Skeletal muscle cell (primary cell): Measurements from ENCODE around the gene FBP2.
"Not testable (repeated sequence)": the region's sequence is repeated elsewhere in the genome, so short reads cannot be mapped to it uniquely, and the experiment has no call there.

Experiments
- DNase-seq: peaks from one replicate; pipeline ENCODE4 v3.0.0-alpha.2; 2010; ENCODE audit warnings: low read depth
- H3K4me3 ChIP-seq: 2 replicates; pipeline ENCODE4 v1.5.1; 2011; ENCODE audit warnings: low read depth, mild to moderate bottlenecking, control low read depth, low read length, moderate library complexity

Gene FBP2

DNA sequence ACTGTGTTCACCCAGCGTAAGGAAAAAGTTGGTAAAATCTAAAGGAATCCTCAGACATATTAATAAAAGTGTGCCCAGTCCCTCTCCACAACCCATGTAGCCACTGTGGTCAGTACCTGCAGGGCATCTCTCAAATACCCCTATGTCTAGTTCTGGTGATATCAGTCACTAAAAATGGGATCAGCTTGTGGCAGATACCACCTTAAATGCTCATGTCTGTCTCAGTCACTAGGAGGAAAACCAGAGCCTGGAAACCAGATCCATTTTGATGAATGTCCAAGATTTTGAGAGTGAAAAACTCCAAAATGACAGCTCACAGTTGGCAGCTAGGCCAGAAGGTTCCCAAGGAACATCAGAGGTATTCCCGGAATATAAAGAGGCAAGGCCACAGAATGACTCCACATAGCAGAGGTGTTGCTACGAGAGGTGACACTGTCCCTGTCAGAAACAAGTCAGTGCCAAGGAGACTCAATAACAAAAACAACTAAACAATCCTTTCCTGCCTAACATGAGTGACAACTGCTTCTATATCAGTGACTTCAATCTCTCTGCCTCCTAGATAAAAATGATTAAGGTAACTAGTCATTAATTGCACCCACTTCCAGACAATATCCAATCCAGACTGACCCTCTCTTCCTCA is 25.3 kb downstream of the FBP2 start:
- no peak for DNase-seq
- no peak overlapping the region for H3K4me3 ChIP-seq

DNA sequence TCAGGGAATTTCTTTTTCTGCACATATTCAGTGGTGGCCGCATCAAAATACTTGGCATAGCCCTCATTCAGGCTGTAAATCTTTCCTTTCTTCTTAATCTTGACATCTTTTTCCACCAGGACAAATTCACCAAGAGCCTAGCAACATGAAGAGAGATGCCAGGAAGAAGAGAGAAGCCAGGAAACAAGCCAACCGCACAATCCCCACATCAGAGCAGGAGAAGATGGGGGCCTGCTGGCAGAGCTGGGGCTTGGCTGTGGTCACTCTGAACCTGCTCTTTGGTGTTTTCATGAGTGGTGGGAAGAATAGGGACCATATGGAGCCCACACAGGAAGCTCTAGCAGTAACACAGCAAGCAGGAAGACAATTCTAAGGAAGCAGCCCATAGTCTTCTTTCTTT is 26.4 kb downstream of the FBP2 start:
- H3K4me3 ChIP-seq: no peak overlapping the region
- no peak for DNase-seq

DNA sequence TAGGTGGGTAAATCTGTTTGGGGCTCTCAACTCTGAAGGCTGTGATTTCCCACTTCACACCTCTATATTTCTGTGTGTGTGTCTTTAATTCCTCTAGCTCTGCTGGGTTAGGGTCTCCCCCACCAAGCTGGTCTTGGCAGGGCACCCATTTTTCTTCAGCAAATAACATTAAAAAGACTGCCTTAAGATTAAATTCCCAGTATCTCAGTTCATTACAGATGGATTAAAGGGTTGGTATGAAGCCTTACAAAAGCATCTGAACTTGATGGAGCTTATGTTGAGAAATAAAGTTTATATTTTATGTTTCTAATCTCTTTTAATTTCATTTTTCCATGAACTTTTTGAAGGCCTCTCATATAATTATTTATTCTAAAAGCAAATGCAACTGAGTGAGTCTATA is 27.1 kb downstream of the FBP2 start:
- no peak for DNase-seq
- H3K4me3 ChIP-seq: no peak overlapping the region

DNA sequence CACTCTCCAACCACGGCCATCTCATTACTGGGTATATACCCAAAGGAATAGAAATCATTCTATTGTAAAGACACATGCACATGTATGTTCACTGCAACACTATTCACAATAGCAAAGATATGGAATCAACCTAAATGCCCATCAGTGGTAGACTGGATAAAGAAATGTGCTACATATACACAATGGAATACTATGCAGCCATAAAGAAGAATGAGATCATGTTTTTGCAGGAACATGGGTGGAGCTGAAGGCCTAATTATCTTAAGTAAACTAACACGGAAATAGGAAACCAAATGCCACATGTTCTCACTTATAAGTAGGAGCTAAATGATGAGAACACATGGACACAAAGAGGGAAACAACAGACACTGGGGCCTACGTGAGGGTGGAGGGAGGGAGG is 29.3 kb downstream of the FBP2 start:
- DNase-seq, H3K4me3 ChIP-seq: not testable (repeated sequence)

DNA sequence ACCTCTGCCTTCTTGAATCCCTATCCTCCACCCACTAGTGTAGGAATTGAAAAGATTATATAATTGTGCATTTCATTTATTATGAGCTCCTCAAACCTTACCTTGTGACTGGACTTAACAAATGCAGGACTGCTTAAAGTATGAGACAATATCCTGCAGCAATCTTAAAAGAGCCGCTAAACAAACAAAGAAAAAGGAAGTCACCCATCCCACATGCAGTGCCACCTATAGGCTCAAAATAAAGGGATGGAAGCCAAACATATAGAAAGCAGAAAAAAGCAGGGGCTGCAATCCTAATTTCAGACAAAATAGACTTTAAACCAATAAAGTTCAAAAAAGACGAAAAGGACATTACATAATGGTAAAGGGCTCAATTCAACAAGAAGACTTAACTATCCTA is 30.1 kb downstream of the FBP2 start:
- no peak overlapping the region for H3K4me3 ChIP-seq
- no peak for DNase-seq

DNA sequence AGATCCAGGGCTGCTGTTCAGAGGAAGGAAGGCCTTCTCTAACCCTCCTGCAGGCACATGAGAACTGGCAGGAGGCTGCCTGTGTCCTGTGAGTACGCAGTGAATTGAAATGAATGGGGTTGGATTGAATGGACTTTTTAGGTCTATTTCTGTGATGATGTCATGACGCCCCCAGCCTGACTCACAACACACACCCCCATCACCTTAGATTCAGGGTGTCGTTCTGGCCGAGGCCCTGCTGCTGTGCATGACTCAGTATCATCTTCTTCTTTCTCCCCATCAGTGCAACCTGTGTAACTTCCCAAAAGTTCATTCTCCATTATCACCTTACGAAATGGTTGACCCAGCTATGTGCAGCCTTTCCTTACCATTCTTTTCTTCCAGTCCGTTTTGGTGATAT is 33.4 kb downstream of the FBP2 start:
- DNase-seq: no peak
- no peak overlapping the region for H3K4me3 ChIP-seq

DNA sequence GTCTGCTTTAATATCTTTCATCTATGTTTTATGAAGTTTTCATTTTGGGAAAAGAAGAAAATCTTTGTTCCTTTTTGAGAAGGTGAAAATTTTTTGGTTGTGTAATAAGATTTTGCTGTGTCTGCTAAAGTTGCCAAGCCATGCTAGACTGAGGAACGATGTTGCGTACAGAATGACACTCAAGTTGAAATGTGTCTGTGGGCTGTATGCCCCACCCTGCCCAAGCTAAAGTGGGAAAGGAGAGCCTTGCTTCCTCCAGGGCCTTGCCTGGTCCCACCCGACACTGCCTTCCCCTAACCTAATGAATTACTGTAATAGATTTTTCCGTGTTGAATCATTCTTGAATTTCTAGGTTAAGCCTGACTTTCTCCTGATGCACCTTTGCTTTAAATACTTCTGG is 36.2 kb downstream of the FBP2 start:
- no peak for DNase-seq

DNA sequence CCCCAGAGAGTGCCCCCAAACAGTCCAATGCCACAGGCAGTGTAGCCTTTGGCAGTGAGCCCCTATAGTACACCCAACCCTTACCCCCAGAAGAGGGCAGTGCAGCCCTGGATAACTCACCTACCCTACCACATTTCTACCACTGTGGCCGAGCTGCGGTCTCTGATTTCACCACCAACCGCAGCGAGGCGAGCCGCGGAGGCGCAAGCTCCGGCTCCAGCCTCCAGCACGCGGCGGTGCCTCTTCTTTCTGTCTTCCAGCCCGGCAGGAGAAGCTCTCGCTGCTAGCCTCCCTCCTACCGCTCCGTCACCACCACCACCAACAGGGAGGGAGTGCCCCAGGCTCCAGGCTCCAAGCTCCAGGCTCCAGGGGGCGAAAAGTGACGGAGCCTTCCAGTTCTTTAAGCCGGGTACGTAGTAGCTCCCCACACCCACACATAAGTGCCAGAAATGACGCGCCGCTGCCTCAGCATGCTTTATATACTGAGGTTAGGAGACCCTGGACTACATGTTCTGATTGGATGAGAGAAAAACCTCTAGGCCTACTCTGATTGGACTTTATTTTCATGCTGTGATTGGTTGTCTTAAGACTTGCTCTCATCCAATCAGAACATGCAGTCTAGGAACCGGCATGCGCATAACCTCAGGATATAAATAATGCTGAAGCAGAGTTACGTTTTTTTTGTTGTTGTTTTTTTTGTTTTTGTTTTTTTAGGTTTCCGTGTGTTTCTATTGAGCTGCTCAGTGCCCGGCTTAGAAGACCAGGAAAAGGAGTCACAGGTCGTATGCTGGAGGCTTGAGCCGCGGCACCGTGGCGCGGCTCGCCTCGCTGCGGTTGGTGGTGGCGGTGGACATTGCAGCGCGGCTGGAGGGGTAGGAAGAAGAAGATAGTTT is 38.9 kb downstream of the FBP2 start, which contains the start of gene PCAT7:
Gene PCAT7, plus strand, starts transcription at position 645 of the 893 bp plus-strand sequence.
- no peak for DNase-seq
- no peak within 1 kb of the TSS for H3K4me3 ChIP-seq

More for the DNA sequence above, 36.2 kb downstream of the FBP2 start:
- H3K4me3 ChIP-seq: no peak overlapping the region

DNA sequence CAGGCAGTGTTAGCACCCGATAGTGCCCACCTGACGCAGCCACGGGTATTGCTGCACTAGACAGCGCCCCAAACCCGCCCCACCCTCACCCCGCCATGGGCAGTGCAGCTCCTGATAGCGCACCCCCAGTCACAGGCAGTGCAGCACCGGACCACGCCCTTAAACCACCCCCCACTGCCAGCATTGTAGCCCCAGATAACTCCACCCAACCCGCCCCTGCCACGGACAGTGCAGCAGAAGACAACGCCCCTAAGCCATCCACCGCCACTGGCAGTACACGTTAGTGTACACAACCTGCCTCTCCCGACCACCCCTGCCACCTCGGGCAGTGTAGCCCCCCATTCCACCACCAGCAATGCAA is 39.6 kb downstream of the FBP2 start:
- DNase-seq: no peak
- no peak overlapping the region for H3K4me3 ChIP-seq

DNA sequence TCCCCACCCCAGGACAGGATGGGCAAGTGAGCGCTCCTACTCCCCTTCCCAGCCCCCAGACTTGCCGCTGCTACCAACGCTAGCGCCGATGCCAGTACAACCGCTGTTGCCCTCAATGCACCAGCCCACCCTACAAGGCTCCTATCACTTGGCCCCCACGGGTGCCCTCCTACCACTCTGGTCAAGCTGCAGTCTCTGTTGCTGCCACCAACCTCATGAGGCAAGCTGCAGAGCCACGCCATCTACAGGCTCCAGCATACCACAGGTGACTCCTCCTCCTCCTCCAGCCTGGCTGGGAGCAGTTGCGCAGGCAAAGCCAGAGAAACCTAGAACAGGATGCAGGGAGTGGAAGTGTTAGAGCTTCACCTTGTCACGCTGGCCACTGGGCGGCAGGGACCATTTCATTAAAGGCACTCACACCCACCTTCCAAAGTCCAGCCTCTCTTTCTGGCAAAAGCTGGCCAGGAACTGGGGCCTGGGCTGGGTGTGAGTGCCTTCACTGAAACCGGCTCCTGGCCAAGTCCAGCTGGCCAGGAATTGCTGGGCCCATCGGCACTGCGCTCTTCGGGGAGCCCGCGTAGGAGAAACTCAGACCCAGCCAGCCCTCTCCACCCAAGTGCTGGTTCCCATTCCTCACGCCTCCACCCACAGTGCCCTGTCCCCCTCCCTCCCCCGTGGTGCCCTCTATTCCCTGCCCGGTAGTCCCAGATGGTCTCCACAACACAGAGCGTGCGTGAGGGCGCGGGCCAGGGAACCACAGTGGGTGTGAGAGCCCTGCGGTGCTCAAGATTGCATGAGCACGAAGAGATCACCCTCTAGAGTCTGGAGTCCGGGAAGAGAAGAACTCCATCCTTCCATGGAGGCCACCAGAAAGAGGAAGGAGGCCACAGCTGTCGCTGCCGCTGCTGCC is 40.3 kb downstream of the FBP2 start:
- no peak overlapping the region for H3K4me3 ChIP-seq
- DNase-seq: no peak

DNA sequence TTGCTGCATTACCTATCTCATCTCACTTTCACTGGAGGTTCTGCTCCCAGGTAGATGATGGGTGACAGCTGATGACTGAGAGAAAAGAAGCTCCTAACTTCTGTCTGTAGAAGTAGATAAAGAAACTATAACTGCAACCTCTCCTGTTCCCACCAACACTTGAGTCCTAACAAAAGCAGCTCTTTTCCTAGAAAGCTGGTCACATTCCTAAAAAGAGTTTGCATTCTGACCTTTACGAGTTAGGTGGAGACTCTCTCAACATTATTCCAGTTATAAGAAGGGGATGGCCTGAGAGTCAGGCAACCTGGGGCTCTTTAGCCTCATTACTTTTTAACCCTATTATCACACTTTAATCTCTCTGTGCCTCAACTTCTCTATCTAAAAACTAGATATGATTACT is 47.7 kb downstream of the FBP2 start:
- H3K4me3 ChIP-seq: no peak overlapping the region
- no peak for DNase-seq

DNA sequence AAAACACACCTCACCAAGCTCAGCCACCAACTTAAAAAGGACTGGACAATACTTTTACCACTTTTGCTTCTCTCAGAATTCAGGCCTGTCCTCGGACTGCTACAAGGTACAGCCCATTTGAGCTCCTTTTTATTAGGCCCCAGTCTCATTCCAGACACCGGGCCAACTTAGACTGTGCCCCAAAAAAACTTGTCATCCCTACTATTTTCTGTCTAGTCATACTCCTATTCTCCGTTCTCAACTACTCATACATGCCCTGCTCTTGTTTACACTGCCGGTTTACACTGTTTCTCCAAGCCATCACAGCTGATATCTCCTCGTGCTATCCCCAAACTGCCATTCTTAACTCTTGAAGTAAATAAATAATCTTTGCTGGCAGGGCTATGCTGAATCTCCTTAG is 49.3 kb downstream of the FBP2 start:
- H3K4me3 ChIP-seq, DNase-seq: not testable (repeated sequence)

DNA sequence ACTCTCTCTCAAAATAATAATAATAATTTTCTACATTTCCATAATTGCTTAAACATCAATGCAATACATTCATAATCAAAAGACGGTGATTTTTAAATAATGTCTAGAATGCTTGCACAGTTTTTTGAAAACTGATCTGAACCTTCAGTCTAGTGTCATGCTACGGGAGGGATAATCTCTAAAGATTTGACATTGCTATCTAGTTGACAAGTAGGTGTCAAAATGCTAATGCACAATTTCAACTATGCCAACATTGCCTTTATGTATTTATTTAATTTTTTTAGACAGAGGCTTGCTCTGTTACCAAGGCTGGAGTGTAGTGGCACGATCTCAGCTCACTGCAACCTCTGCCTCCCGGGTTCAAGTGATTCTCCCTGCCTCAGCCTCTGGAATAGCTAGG is 54.7 kb downstream of the FBP2 start:
- no peak overlapping the region for H3K4me3 ChIP-seq
- DNase-seq: no peak

DNA sequence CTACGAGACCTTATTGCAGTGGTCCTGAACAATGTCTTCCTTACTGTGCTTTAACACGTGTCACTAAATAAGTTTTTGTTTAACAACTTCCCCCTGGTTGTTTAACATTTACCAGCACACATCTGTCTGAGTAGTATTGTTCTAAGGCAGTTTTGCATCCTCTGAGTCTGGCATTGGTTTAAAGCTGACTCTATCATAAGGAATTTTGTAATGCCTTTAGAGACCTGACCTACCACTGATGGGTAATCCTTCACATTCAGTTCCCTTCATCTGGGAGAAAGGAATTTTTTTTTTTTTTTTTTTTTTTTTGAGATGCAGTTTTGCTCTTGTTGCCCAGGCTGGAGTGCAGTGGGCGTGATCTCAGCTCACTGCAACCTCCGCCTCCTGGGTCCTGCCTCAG is 58.7 kb downstream of the FBP2 start:
- H3K4me3 ChIP-seq: no peak overlapping the region
- no peak for DNase-seq

DNA sequence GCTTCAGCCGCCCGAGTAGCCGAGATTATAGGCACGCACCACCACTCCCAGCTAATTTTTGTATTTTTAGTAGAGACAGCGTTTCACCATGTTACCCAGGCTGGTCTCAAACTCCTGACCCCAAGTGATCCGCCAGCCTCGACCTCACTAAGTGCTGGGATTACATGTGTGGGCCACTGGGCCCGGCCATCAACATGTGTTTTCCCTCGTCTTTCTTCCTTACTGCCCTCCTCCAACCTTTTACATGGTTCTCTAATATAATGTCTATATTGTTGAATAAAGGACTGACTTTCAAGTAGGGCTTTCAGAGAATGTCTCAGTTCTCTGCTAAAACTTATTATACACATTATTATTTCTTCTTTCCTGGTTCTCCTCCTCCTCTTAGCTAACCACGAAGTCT is 60.0 kb downstream of the FBP2 start:
- H3K4me3 ChIP-seq: no peak overlapping the region
- no peak for DNase-seq

DNA sequence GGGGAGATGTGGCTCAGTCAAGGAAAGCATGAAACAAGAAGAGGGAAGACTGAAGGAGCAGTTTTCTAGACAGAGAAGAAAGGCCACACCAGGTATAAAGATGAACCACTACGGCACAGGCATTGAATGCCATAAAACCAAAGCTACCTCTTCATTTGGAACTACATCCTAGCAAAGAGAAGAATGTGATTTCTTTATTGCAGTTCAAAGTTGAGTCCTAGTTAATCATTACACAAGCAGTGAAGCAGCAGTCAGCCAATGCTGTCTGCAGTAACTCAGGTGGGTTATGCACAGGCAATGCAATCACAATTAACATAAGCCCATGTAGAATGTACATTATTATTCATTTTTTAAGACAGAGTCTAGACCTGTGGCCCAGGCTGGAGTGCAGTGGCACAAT is 60.5 kb downstream of the FBP2 start:
- no peak overlapping the region for H3K4me3 ChIP-seq
- DNase-seq: no peak

DNA sequence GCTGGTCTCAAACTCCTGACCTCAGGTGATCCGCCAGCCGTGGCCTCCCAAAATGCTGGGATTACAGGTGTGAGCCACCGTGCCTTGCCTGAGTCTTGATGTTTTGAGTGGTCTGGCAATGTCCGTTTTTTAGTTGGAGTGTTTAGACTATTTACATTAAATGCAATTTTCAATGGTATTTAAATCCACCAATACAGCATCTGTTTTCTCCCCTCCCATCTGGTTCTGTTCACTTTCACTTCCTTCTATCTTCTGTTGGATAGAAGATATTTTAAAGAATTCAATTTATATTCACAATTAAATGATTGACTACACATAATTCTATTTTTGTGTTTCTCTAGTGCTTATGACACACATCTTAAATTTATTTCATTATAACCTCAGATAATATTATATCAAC is 64.7 kb downstream of the FBP2 start:
- H3K4me3 ChIP-seq: no peak overlapping the region
- no peak for DNase-seq

DNA sequence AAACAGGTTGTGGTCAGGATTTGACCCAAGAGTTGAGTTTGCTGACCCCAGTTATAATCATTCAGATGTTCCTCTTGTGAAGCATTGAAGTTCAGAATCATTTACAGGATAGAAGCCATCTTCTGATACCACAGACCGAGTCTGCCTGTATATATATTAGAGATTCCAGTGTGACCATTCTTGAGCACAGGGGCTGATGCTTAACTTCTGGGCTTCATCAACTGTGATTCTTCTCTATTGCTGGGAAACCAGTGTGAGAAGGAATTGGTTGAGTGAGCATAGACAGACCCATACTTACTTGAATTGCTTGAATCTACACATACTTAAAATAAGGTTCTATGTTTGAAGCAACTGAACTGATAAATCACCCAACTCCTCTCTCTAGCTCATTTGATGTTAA is 66.7 kb downstream of the FBP2 start:
- no peak for DNase-seq

DNA sequence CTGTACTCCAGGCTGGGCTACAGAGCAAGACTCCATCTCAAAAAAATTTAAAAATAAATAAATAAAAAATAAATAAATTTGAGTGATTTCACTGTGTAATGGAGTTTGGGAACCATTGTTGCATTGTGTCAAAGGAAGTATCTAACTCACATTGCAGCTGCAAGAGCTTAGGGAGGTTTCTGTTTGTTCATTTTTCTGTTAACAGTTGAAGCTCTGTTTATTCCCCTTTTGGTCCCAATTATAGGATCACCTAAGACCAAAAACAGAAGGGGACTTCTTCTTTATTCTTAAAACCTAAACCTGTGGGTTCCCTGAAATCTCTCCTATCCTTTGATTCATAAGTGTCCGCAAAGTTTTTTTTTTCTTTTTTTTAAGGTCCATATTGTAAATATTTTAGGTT is 67.4 kb downstream of the FBP2 start:
- DNase-seq: no peak
- no peak overlapping the region for H3K4me3 ChIP-seq

More for the DNA sequence above, 66.7 kb downstream of the FBP2 start:
- no peak overlapping the region for H3K4me3 ChIP-seq

DNA sequence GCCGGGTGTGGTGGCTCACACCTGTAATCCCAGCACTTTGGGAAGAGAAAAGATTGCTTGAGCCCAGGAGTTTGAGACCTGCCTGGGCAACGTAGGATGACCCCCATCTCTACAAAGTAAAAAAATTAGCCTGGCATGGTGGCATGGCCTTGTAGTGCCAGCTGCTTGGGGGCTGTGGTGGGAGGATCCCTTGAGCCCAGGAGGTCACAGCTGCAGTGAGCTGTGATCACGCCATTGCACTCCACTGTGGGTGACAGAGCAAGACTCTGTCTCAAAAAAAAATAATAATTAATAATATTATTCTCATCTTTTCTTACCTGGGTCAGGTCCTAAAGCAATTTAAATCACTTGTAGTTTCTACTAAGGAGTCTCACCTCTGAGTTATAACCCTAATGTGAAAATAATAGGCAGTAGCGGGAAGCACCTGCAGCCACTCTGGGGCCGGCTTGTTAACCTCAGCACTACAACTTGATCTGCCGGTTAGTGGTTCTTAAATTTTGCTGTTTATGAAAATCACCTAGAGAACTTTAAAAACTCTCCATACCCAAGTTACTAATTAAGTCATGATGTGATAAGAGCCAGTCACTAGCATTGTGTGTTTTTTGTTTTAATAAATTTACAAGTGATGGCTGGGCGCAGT is 68.1 kb downstream of the FBP2 start:
- DNase-seq: no peak

More for the DNA sequence above, 68.1 kb downstream of the FBP2 start:
- H3K4me3 ChIP-seq: no peak overlapping the region
